A549 (cell line): Measurements from ENCODE around the gene VSIR. TPM values are rescaled to one million over a fixed set of nuclear protein-coding genes. Genes with fewer than 3 reads are reported as not detected.

Experiments used
- ATAC-seq, 2 experiments: fragments of 200-7000 bp in 1 of 2; fragments of >200 bp in 1 of 2; cut with Nextera tagmentation in 1 of 2; cut with Tn5 transposase in 1 of 2; 3 replicates each; pipeline versions ENCODE4 v1.8.0 to v1.9.1; 2018 to 2020; ENCODE audit warnings: mild to moderate bottlenecking in 1 of 2, moderate library complexity in 1 of 2
- CTCF ChIA-PET: fragments of 300-600 bp; sonication (Branson Sonifier 250); formaldehyde crosslinking; extraction: SDS; loops from one replicate; lab custom pipeline; 2021; ENCODE audit warnings: antibody characterized with exemption, inconsistent platforms; lab: Yijun Ruan, JAX
- POLR2A ChIA-PET: fragments of 350-600 bp; formaldehyde crosslinking; extraction: SDS; loops from one replicate; lab custom pipeline; 2021; ENCODE audit warnings: antibody characterized with exemption, inconsistent platforms; lab: Yijun Ruan, JAX
- DNase-seq, 2 experiments: peaks; one replicate each; pipeline versions ENCODE4 v3.0.0 to v3.0.0-alpha.2; 2011 to 2016; ENCODE audit warnings: low read depth in 1 of 2, low spot score in 1 of 2
- FAIRE-seq: peaks from 2 replicates; lab custom pipeline; 2011; peaks lifted over from hg19 to GRCh38; lab: Jason Lieb, UNC
- H3K27ac ChIP-seq, 2 experiments: fragments of >200 bp; sonication (Bioruptor Twin); formaldehyde crosslinking; 3 replicates each; pipeline ENCODE4 v1.5.1; 2016 to 2017
- H3K4me1 ChIP-seq: fragments of >200 bp; sonication (Bioruptor Twin); formaldehyde crosslinking; 3 replicates; pipeline ENCODE4 v1.6.1; 2016
- H3K4me2 ChIP-seq: fragments of >200 bp; sonication (Bioruptor Twin); formaldehyde crosslinking; 3 replicates; pipeline ENCODE4 v1.6.1; 2016
- H3K4me3 ChIP-seq: fragments of >200 bp; sonication (Bioruptor Twin); formaldehyde crosslinking; 3 replicates; pipeline ENCODE4 v1.5.1; 2016
- H3K9me3 ChIP-seq: fragments of >200 bp; sonication (Bioruptor Twin); formaldehyde crosslinking; 3 replicates; pipeline ENCODE4 v1.6.1; 2016
- BHLHE40 ChIP-seq: IDR thresholded peaks from 2 replicates; pipeline ENCODE4 v1.6.1; 2012; ENCODE audit warnings: low read depth, low read length, inconsistent platforms
- CBX8 ChIP-seq: fragments of 200-600 bp; sonication (generic); IDR thresholded peaks from 2 replicates; pipeline ENCODE4 v1.6.1; 2016
- CEBPB ChIP-seq, 2 experiments: fragments of >200 bp in 1 of 2; sonication (Bioruptor Twin) in 1 of 2; formaldehyde crosslinking in 1 of 2; IDR thresholded peaks; 2 replicates each; pipeline ENCODE4 v1.6.1; 2012 to 2016
- CHD2 ChIP-seq: fragments of 150-350 bp; IDR thresholded peaks from 2 replicates; pipeline ENCODE4 v1.6.1; 2014; ENCODE audit warnings: low read length; ENCODE audit not compliant: partially characterized antibody
- EHF ChIP-seq: fragments of 250-450 bp; sonication (Bioruptor Pico); IDR thresholded peaks from 2 replicates; pipeline ENCODE4 v1.5.0; 2020; ENCODE audit warnings: mild to moderate bottlenecking
- FOXS1 ChIP-seq: fragments of 250-450 bp; sonication (Bioruptor Pico); IDR thresholded peaks from 2 replicates; pipeline ENCODE4 v1.5.0; 2020; ENCODE audit warnings: mild to moderate bottlenecking, moderate library complexity
- GATA3 ChIP-seq: IDR thresholded peaks from 2 replicates; pipeline ENCODE4 v1.6.1; 2012; ENCODE audit warnings: borderline replicate concordance
- HEYL ChIP-seq: fragments of 250-450 bp; sonication (Bioruptor Pico); IDR thresholded peaks from 2 replicates; pipeline ENCODE4 v1.8.0; 2021; ENCODE audit warnings: mild to moderate bottlenecking, moderate library complexity
- HOXA7 ChIP-seq: fragments of 250-450 bp; sonication (Bioruptor Pico); IDR thresholded peaks from 2 replicates; pipeline ENCODE4 v1.5.0; 2020; ENCODE audit warnings: mild to moderate bottlenecking, moderate library complexity
- MAFK ChIP-seq: fragments of 450-650 bp; IDR thresholded peaks from 2 replicates; pipeline ENCODE4 v1.6.1; 2014; ENCODE audit not compliant: partially characterized antibody
- NPAS2 ChIP-seq: fragments of 250-450 bp; sonication (Bioruptor Pico); IDR thresholded peaks from 2 replicates; pipeline ENCODE4 v1.8.0; 2022; ENCODE audit warnings: mild to moderate bottlenecking, moderate library complexity, borderline replicate concordance
- RCOR1 ChIP-seq: fragments of 150-350 bp; IDR thresholded peaks from 2 replicates; pipeline ENCODE4 v1.6.1; 2014; ENCODE audit warnings: antibody characterized with exemption, low read length, low read depth
- SMC3 ChIP-seq: fragments of >200 bp; sonication (Bioruptor Twin); formaldehyde crosslinking; IDR thresholded peaks from 3 replicates; pipeline ENCODE4 v1.6.1; 2018; ENCODE audit warnings: inconsistent platforms
- WGBS: methylation state at CpG from one replicate; pipeline ENCODE4 v1.1.6; 2017; ENCODE audit errors: missing lambda C conversion rate; 5-methylcytosine and 5-hydroxymethylcytosine counted together
- polyA plus RNA-seq, 4 experiments: library from polyadenylated mRNA; depleted of rRNA in 3 of 4; stranded (reverse); fragments of >200 nt; fragmentation: RNase III in 1 of 4; extraction: RNeasy Plus Mini Kit Qiagen cat#74134 plus additional on column Dnase treatment in 1 of 4; gene quantifications; 2 replicates in 3 of 4; 3 replicates in 1 of 4; pipeline ENCODE4 v1.2.3, GENCODE V29; 2011 to 2017
- TF ChIP-seq, protein P1 (sequence below): fragments of 200-600 bp; sonication (generic); IDR thresholded peaks from 2 replicates; pipeline ENCODE4 v1.6.1; 2016; ENCODE audit warnings: antibody characterized with exemption, mild to moderate bottlenecking, moderate library complexity
- TF ChIP-seq, protein P2 (sequence below): IDR thresholded peaks from 2 replicates; pipeline ENCODE4 v1.6.1; 2012
- TF ChIP-seq, protein P3 (sequence below): IDR thresholded peaks from 2 replicates; pipeline ENCODE4 v1.6.1; 2012
- TF ChIP-seq, protein P4 (sequence below): fragments of 150-350 bp; IDR thresholded peaks from 2 replicates; pipeline ENCODE4 v1.6.1; 2014; ENCODE audit warnings: low read depth, mild to moderate bottlenecking, low read length

Gene VSIR
- polyA plus RNA-seq, 2 of the 4 experiments (the other 2 are of a cell fraction) = 15.5 to 18.5 TPM

DNA sequence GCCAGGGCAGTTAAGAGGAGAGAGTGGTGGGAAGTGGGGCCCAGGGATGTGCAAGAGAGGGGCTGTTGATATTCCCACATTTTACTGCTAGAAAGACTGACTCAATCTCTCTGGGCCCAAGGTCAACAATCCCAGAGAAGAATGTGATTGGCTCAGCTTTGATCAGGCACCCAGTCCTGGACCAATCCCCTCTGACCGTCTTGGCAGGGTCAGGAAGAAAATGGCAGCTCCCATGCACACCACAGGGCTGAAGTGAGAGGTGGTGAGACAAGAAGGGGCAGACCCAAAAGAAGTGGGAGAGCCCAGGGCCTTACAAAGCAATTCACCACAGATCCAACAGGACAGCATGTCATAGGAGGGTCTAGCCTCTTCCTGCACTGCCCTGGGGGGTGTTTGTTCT is 50.5 kb downstream of the VSIR start:
- FAIRE-seq (no peak), ATAC-seq (no peak), DNase-seq (no peak)
- Histone ChIP-seq H3K4me3 (no peak overlapping the region), H3K4me1 (peaks cover 15% of the 10 kb centered on the region), H3K9me3 (no peaks in the 10 kb centered on the region), H3K4me2 (no peak overlapping the region), H3K27ac (peak overlapping the region in 1 of 2 experiments; percentile 27; a peak in 1 of 6 replicates)
- CTCF ChIA-PET = interaction anchor here (1.1 to 4.1 kb wide), 4 partner anchors 16 to 345 kb away, joined by 3 to 24 read pairs (median 4); no protein-coding TSS in a partner anchor
- TF ChIP-seq NPAS2 (CRISPR knock-in tag) (no peak), CBX8 (no peak), BHLHE40 (no peak), CEBPB (IDR thresholded peaks at IDR 0.05) (no peak), HOXA7 (CRISPR knock-in tag) (no peak)
- POLR2A ChIA-PET = no interaction called here
- 60% methylated on average over 1 of the region's 1 CpG for WGBS

DNA sequence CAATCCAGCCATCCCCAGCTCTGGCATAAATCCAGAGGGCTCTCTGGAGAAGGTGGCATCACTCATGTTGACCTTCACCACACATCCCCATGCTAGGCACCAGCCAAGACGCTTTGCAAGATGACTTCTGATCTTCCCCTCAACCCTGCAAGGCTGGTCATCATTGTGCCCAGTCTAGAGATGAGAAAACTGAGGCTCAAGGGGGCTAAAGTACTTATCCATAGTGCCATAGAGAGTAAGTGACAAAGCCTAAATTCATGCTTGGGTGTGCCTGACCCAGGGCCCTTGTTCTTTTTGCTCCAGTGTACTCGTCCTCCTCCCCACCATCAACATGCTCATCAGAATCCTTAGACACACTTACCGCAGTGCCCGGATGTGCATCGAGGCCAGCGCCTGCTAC is 52.0 kb downstream of the VSIR start:
- CTCF ChIA-PET = interaction anchor here (1.1 to 3.1 kb wide), 5 partner anchors 8 to 407 kb away, joined by 3 to 23 read pairs (median 4); no protein-coding TSS in a partner anchor
- POLR2A ChIA-PET = no interaction called here
- no peaks in the 10 kb centered on the region for H3K9me3 ChIP-seq
- DNase-seq = no peak
- ATAC-seq = no peak
- peaks cover 7% of the 10 kb centered on the region for H3K4me1 ChIP-seq
- TF ChIP-seq GATA3 (no peak), EHF (no peak), CHD2 (no peak), MAFK (no peak), HEYL (no peak), SMC3 (no peak), RCOR1 (no peak), FOXS1 (CRISPR knock-in tag) (no peak)
- TF ChIP-seq, protein P1, sequence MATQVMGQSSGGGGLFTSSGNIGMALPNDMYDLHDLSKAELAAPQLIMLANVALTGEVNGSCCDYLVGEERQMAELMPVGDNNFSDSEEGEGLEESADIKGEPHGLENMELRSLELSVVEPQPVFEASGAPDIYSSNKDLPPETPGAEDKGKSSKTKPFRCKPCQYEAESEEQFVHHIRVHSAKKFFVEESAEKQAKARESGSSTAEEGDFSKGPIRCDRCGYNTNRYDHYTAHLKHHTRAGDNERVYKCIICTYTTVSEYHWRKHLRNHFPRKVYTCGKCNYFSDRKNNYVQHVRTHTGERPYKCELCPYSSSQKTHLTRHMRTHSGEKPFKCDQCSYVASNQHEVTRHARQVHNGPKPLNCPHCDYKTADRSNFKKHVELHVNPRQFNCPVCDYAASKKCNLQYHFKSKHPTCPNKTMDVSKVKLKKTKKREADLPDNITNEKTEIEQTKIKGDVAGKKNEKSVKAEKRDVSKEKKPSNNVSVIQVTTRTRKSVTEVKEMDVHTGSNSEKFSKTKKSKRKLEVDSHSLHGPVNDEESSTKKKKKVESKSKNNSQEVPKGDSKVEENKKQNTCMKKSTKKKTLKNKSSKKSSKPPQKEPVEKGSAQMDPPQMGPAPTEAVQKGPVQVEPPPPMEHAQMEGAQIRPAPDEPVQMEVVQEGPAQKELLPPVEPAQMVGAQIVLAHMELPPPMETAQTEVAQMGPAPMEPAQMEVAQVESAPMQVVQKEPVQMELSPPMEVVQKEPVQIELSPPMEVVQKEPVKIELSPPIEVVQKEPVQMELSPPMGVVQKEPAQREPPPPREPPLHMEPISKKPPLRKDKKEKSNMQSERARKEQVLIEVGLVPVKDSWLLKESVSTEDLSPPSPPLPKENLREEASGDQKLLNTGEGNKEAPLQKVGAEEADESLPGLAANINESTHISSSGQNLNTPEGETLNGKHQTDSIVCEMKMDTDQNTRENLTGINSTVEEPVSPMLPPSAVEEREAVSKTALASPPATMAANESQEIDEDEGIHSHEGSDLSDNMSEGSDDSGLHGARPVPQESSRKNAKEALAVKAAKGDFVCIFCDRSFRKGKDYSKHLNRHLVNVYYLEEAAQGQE = no peak
- TF ChIP-seq, protein P2, sequence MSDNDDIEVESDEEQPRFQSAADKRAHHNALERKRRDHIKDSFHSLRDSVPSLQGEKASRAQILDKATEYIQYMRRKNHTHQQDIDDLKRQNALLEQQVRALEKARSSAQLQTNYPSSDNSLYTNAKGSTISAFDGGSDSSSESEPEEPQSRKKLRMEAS = no peak
- H3K27ac ChIP-seq = no peak overlapping the region
- H3K4me3 ChIP-seq = no peak overlapping the region
- H3K4me2 ChIP-seq = no peak overlapping the region
- no peak for FAIRE-seq
- WGBS = 78% methylated on average over 6 of the region's 6 CpGs

DNA sequence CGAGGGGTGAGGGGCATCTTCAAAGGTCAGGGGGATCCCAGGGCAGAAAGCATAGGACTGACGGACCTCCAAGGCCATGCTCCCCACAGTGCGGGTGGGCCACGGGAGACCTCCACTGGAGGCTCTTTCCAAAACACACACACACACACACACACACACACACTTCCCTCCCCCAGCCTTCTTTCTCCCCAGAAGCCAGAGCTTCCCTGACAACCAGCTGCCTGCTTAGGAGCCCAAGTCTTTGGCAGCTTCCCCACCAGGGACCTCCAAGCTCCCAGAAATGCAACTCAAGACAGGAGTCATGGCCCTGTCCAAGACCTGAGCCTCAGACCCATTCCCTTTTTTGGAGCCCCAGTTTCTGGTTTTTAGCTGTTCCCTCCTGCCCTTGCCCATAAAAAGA is 53.0 kb downstream of the VSIR start:
- no peak overlapping the region for H3K4me3 ChIP-seq
- FAIRE-seq = no peak
- POLR2A ChIA-PET = interaction anchor here (0.6 kb wide), 1 partner anchor 53 kb away, joined by 3 read pairs; the partner anchor contains the start of gene VSIR
- H3K27ac ChIP-seq = no peak overlapping the region
- no peaks in the 10 kb centered on the region for H3K4me1 ChIP-seq
- no peak for ATAC-seq
- 86% methylated on average over 4 of the region's 4 CpGs for WGBS
- CTCF ChIA-PET = interaction anchor here (0.7 to 3.1 kb wide), 7 partner anchors 10 to 406 kb away, joined by 3 to 23 read pairs (median 5); partner anchors contain the start of gene VSIR
- DNase-seq = no peak
- H3K4me2 ChIP-seq = no peak overlapping the region
- TF ChIP-seq, protein P3, sequence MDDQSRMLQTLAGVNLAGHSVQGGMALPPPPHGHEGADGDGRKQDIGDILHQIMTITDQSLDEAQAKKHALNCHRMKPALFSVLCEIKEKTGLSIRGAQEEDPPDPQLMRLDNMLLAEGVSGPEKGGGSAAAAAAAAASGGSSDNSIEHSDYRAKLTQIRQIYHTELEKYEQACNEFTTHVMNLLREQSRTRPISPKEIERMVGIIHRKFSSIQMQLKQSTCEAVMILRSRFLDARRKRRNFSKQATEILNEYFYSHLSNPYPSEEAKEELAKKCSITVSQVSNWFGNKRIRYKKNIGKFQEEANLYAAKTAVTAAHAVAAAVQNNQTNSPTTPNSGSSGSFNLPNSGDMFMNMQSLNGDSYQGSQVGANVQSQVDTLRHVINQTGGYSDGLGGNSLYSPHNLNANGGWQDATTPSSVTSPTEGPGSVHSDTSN = no peak
- TF ChIP-seq EHF = no peak
- TF ChIP-seq, protein P4, sequence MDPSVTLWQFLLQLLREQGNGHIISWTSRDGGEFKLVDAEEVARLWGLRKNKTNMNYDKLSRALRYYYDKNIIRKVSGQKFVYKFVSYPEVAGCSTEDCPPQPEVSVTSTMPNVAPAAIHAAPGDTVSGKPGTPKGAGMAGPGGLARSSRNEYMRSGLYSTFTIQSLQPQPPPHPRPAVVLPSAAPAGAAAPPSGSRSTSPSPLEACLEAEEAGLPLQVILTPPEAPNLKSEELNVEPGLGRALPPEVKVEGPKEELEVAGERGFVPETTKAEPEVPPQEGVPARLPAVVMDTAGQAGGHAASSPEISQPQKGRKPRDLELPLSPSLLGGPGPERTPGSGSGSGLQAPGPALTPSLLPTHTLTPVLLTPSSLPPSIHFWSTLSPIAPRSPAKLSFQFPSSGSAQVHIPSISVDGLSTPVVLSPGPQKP = no peak
- TF ChIP-seq HOXA7 (CRISPR knock-in tag) = no peak
- H3K9me3 ChIP-seq = no peaks in the 10 kb centered on the region
